ENCODE measurements around the gene MED12. TPM values are rescaled to one million over a fixed set of nuclear protein-coding genes. Genes with fewer than 3 reads are reported as not detected.

Gene MED12
- total and polyA plus RNA-seq, 10 of the 15 experiments (the other 5 are each of a cell fraction or from before 2014, with no cell fraction given): 0.68 to 28.5 (median 13.7) TPM

DNA sequence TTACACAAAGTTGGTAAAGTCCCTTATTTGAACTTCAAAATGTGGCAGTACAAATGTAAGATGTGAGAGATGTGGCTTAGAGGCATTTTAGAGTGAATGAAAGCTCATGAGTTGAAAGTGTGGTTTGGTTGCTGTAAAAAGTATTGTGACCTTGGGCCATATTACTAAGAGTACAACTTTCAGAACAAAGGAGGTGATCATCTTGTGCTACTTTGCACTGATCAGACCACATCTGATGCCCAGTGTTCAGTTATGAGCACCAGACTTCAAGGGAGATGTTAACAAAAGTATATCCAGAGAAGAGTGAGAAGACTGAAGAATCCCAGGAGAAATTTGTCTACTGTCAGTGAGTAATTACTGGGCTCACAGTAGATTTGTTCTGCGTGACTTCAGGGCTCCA lies 56.4 kb downstream of the MED12 start (continued):
- no peak for TF ChIP-seq WRNIP1 (IDR thresholded peaks at IDR 0.05; ENCODE audit: borderline replicate concordance, low read depth, low read length)

DNA sequence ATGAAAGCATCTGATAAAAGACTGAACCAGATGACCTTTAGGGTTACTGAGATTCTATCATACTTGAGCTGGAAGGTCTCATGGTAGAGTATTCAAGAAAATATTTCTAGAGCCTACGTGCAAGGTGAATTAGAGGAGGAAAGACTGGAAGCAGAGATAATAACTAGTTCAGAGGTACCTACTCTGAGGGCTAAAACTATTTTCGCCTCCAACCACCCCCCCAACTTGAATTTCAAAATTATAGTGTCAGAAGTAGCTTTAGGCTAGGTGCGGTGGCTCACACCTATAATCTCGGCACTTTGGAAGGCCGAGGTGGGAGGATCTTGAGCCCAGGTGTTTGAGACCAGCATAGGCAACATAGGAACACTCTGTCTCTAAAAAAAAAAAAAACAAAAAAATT lies 57.1 kb downstream of the MED12 start:
- SMC1A ChIA-PET (ENCODE audit: uncharacterized antibody, unreplicated experiment): no interaction called here
- in situ Hi-C loops (cut with MboI): loop anchor here (5.0 kb wide), 1 partner anchor 403 kb away; no protein-coding TSS in a partner anchor
- RAD21 ChIA-PET (ENCODE audit: unreplicated experiment): no interaction called here
- DNase-seq (ENCODE audit: low read depth, low spot score) (no peak), ATAC-seq (no peak), FAIRE-seq (no peak)
- no peak overlapping the region for H2AFZ ChIP-seq (ENCODE audit: control insufficient read depth, low read depth, low read length)
- CTCF ChIA-PET: interaction anchor here (0.6 kb wide), 1 partner anchor 36 kb away, joined by 3 read pairs; no protein-coding TSS in a partner anchor
- H4K20me1 ChIP-seq (ENCODE audit: control insufficient read depth, insufficient read depth): no peaks in the 10 kb centered on the region
- H3K9ac ChIP-seq (ENCODE audit: control insufficient read depth, insufficient read depth, low read length): no peak overlapping the region
- no peak overlapping the region for H3K4me3 ChIP-seq
- H3K9me3 ChIP-seq (replicated peaks; ENCODE audit: control insufficient read depth, insufficient read depth, low read length): no peaks in the 10 kb centered on the region
- no peaks in the 10 kb centered on the region for H3K79me2 ChIP-seq (ENCODE audit: control insufficient read depth, insufficient read depth, low read length)
- no peak overlapping the region for H3K27ac ChIP-seq (ENCODE audit: control insufficient read depth, insufficient read depth)
- intact Hi-C loops (cut with micrococcal nuclease; ENCODE audit: unreplicated experiment): no loop called here
- no TSS peak for BruUV-seq (replicated peaks)
- TF ChIP-seq BRCA1 (IDR thresholded peaks at IDR 0.05; ENCODE audit: low read depth, low read length): no peak
- no peak for TF ChIP-seq CBX5 (IDR thresholded peaks at IDR 0.05; ENCODE audit: low read depth)
- WGBS (ENCODE audit: insufficient coverage, insufficient replicate concordance, low lambda C conversion rate, missing lambda C conversion rate): 70% methylated on average over 5 of the region's 5 CpGs
- no peaks in the 10 kb centered on the region for H3K4me1 ChIP-seq (ENCODE audit: control insufficient read depth, insufficient read depth, low read length)
- peaks cover 0 to 3% of the 10 kb centered on the region in 2 experiments; a peak in 1 of 4 replicates for H3K36me3 ChIP-seq (ENCODE audit: control insufficient read depth in 2 of 2, insufficient read depth in 2 of 2, low read length in 1 of 2)
- H3K4me2 ChIP-seq (ENCODE audit: control insufficient read depth, insufficient read depth): no peak overlapping the region
- no peaks in the 10 kb centered on the region for H3K27me3 ChIP-seq (replicated peaks in 1 of 2; ENCODE audit: control insufficient read depth in 2 of 2, insufficient read depth in 2 of 2, low read length in 1 of 2)
- POLR2A ChIA-PET: interaction anchor here (0.6 kb wide), 1 partner anchor 16 kb away, joined by 5 read pairs; no protein-coding TSS in a partner anchor

DNA sequence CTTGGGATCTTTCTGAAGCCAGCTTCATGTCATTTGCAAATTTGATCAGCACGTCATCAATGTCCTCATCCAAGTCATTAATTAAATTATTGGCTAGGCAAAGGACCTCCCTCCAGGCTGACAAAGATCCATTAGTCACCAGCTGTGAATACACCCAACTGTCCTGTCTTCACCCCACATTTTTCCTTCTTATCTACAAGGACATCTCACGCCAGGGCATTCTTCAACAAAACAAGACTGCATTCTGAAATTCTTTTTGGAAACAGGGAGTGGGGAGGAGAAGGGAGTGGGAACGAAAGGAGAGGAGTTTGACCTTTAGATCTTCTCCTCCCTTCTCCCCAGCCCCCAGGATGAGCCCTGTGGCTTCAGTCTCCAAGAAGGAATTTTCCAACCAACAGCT lies 58.9 kb downstream of the MED12 start:
- SMC1A ChIA-PET (ENCODE audit: uncharacterized antibody, unreplicated experiment): interaction anchor here (0.6 to 2.4 kb wide), 7 partner anchors 48 to 408 kb away, joined by 3 to 10 read pairs (median 4); partner anchors contain the start of gene FOXO4

More for the DNA sequence above, 58.9 kb downstream of the MED12 start:
- Histone ChIP-seq H3K4me3 (no peak overlapping the region), H4K20me1 (ENCODE audit: control insufficient read depth, insufficient read depth) (no peaks in the 10 kb centered on the region), H3K9ac (ENCODE audit: control insufficient read depth, insufficient read depth, low read length) (no peak overlapping the region), H3K27me3 (replicated peaks in 1 of 2; ENCODE audit: control insufficient read depth in 2 of 2, insufficient read depth in 2 of 2, low read length in 1 of 2) (no peaks in the 10 kb centered on the region), H3K36me3 (ENCODE audit: control insufficient read depth in 2 of 2, insufficient read depth in 2 of 2, low read length in 1 of 2) (peaks cover 0 to 3% of the 10 kb centered on the region in 2 experiments; a peak in 1 of 4 replicates), H3K9me3 (replicated peaks; ENCODE audit: control insufficient read depth, insufficient read depth, low read length) (no peaks in the 10 kb centered on the region), H3K4me1 (ENCODE audit: control insufficient read depth, insufficient read depth, low read length) (no peaks in the 10 kb centered on the region), H3K4me2 (ENCODE audit: control insufficient read depth, insufficient read depth) (no peak overlapping the region), H2AFZ (ENCODE audit: control insufficient read depth, low read depth, low read length) (no peak overlapping the region), H3K79me2 (ENCODE audit: control insufficient read depth, insufficient read depth, low read length) (no peaks in the 10 kb centered on the region; the same call in 1 of the 2 replicates), H3K27ac (ENCODE audit: control insufficient read depth, insufficient read depth) (no peak overlapping the region)
- RAD21 ChIA-PET (ENCODE audit: unreplicated experiment): interaction anchor here (1.5 kb wide), 1 partner anchor 78 kb away, joined by 6 read pairs; no protein-coding TSS in a partner anchor
- no TSS peak for BruUV-seq (replicated peaks)
- POLR2A ChIA-PET: no interaction called here
- TF ChIP-seq BCL11A (IDR thresholded peaks at IDR 0.05; ENCODE audit: low read depth, low read length): no peak
- TF ChIP-seq, protein P1, sequence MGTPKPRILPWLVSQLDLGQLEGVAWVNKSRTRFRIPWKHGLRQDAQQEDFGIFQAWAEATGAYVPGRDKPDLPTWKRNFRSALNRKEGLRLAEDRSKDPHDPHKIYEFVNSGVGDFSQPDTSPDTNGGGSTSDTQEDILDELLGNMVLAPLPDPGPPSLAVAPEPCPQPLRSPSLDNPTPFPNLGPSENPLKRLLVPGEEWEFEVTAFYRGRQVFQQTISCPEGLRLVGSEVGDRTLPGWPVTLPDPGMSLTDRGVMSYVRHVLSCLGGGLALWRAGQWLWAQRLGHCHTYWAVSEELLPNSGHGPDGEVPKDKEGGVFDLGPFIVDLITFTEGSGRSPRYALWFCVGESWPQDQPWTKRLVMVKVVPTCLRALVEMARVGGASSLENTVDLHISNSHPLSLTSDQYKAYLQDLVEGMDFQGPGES (IDR thresholded peaks at IDR 0.05): no peak
- no peak for TF ChIP-seq JUND (IDR thresholded peaks at IDR 0.05; ENCODE audit: low read depth, low read length)
- TF ChIP-seq MEF2B (IDR thresholded peaks at IDR 0.05; ENCODE audit: partially characterized antibody, poor library complexity, severe bottlenecking): no peak
- no peak for TF ChIP-seq SUPT20H (IDR thresholded peaks at IDR 0.05; ENCODE audit: borderline replicate concordance, control insufficient read depth, low read depth, low read length)
- TF ChIP-seq RFX5 (IDR thresholded peaks at IDR 0.05; ENCODE audit: low read depth, low read length): no peak
- TF ChIP-seq RUNX3 (IDR thresholded peaks at IDR 0.05; ENCODE audit: low read length): no peak
- CTCF ChIA-PET: interaction anchor here (0.8 to 7.2 kb wide), 5 partner anchors 10 to 189 kb away, joined by 3 to 55 read pairs (median 3); no protein-coding TSS in a partner anchor
- in situ Hi-C loops (cut with MboI) (loop anchor here (5.0 kb wide), 1 partner anchor 405 kb away; no protein-coding TSS in a partner anchor), intact Hi-C loops (cut with micrococcal nuclease; ENCODE audit: unreplicated experiment) (no loop called here)
- FAIRE-seq: no peak
- ATAC-seq: no peak
- DNase-seq (ENCODE audit: low read depth, low spot score): no peak
- WGBS (ENCODE audit: insufficient coverage, insufficient replicate concordance, low lambda C conversion rate, missing lambda C conversion rate): 35% methylated on average over 3 of the region's 3 CpGs
